NCI-H226 (cell line): ENCODE measurements around the gene SPOCK2.
"Not testable (repeated sequence)": the region's sequence is repeated elsewhere in the genome, so short reads cannot be mapped to it uniquely, and the experiment has no call there.

Experiments used
- DNase-seq: peaks from one replicate; pipeline ENCODE4 v3.0.0-alpha.2; 2015

The SPOCK2 gene

GRCh38 chr10:72049969-72050781 is 38.2 kb downstream of the SPOCK2 start:
- no peak for DNase-seq

- no peak for DNase-seq
Measured at GRCh38 chr10:72049472-72049871, 38.9 kb downstream of the SPOCK2 start.

- peak; percentile 76 for DNase-seq
Measured at GRCh38 chr10:72048450-72049124, 39.8 kb downstream of the SPOCK2 start.

- DNase-seq, result no peak
Measured at GRCh38 chr10:72045586-72045985, 42.8 kb downstream of the SPOCK2 start.

GRCh38 chr10:72044417-72045041 is 43.8 kb downstream of the SPOCK2 start:
- no peak for DNase-seq

- no peak for DNase-seq
Measured at GRCh38 chr10:72043016-72043834, 45.1 kb downstream of the SPOCK2 start.

- DNase-seq, result no peak
Measured at GRCh38 chr10:72041491-72041890, 46.9 kb downstream of the SPOCK2 start.

- DNase-seq, result no peak
Measured at GRCh38 chr10:72039377-72039776, 49.0 kb downstream of the SPOCK2 start.

GRCh38 chr10:72038458-72039001 is 49.8 kb downstream of the SPOCK2 start:
- peak; percentile 37 for DNase-seq

- DNase-seq, result no peak
Measured at GRCh38 chr10:72037811-72038210, 50.5 kb downstream of the SPOCK2 start.

GRCh38 chr10:72037266-72037665 is 51.1 kb downstream of the SPOCK2 start:
- no peak for DNase-seq

- DNase-seq, result no peak
Measured at GRCh38 chr10:72035252-72035887, 53.0 kb downstream of the SPOCK2 start.

- DNase-seq, result no peak
Measured at GRCh38 chr10:72034761-72035160, 53.6 kb downstream of the SPOCK2 start.

- DNase-seq, result no peak
Measured at GRCh38 chr10:72034040-72034499, 54.3 kb downstream of the SPOCK2 start.

- not testable (repeated sequence) for DNase-seq
Measured at GRCh38 chr10:72032409-72033162, 55.8 kb downstream of the SPOCK2 start.

GRCh38 chr10:72031706-72032105 is 56.6 kb downstream of the SPOCK2 start:
- no peak for DNase-seq

GRCh38 chr10:72030762-72031543 is 57.4 kb downstream of the SPOCK2 start:
- DNase-seq, result no peak

GRCh38 chr10:72029414-72029813 is 58.9 kb downstream of the SPOCK2 start:
- no peak for DNase-seq

- DNase-seq, result peak; percentile 86
Measured at GRCh38 chr10:72027498-72027897, 60.9 kb downstream of the SPOCK2 start.
